GM23338 (cell line): ENCODE measurements around the gene ARRB1. TPM values are rescaled to one million over a fixed set of nuclear protein-coding genes. Genes with fewer than 3 reads are reported as not detected.

ENCODE experiments used
- ATAC-seq: fragments of 200-7000 bp; cut with Tn5 transposase; 3 replicates; pipeline ENCODE4 v1.9.1; 2020
- DNase-seq: peaks from one replicate; pipeline ENCODE4 v3.0.0-alpha.2; 2015; ENCODE audit warnings: low spot score
- H2AFZ ChIP-seq: fragments of 200-600 bp; sonication (generic); 2 replicates; pipeline ENCODE4 v1.8.0; 2016; ENCODE audit warnings: antibody characterized with exemption, mild to moderate bottlenecking, moderate library complexity
- H3F3A ChIP-seq: fragments of 200-600 bp; sonication (generic); replicated peaks from 2 replicates; pipeline ENCODE4 v1.8.0; 2017; ENCODE audit warnings: antibody characterized with exemption, mixed run types, low read depth
- H3K27ac ChIP-seq: fragments of 200-600 bp; sonication (generic); 2 replicates; pipeline ENCODE4 v1.6.1; 2016; ENCODE audit warnings: low read depth
- H3K27me3 ChIP-seq: fragments of 200-600 bp; sonication (generic); 2 replicates; pipeline ENCODE4 v1.8.0; 2016; ENCODE audit warnings: mild to moderate bottlenecking, mixed run types, moderate library complexity; ENCODE audit not compliant: insufficient read depth
- H3K36me3 ChIP-seq: fragments of 200-600 bp; sonication (generic); 2 replicates; pipeline ENCODE4 v1.8.0; 2016; ENCODE audit warnings: mild to moderate bottlenecking; ENCODE audit not compliant: insufficient read depth
- H3K4me1 ChIP-seq: fragments of 200-600 bp; sonication (generic); 2 replicates; pipeline ENCODE4 v1.8.0; 2016; ENCODE audit warnings: mild to moderate bottlenecking, moderate library complexity; ENCODE audit not compliant: insufficient read depth
- H3K4me2 ChIP-seq: fragments of 200-600 bp; sonication (generic); 2 replicates; pipeline ENCODE4 v1.7.1; 2017; ENCODE audit warnings: mixed run types
- H3K4me3 ChIP-seq: fragments of 200-600 bp; sonication (generic); 2 replicates; pipeline ENCODE4 v1.6.1; 2016; ENCODE audit warnings: mixed run types
- H3K79me2 ChIP-seq: fragments of 200-600 bp; sonication (generic); replicated peaks from 2 replicates; pipeline ENCODE4 v1.8.0; 2017; ENCODE audit warnings: mild to moderate bottlenecking; ENCODE audit not compliant: insufficient read depth
- H3K9me2 ChIP-seq: fragments of 200-600 bp; sonication (generic); 2 replicates; pipeline ENCODE4 v1.8.0; 2017; ENCODE audit not compliant: insufficient read depth
- H4K20me1 ChIP-seq: fragments of 200-600 bp; sonication (generic); replicated peaks from 2 replicates; pipeline ENCODE4 v1.8.0; 2017; ENCODE audit warnings: mild to moderate bottlenecking; ENCODE audit not compliant: insufficient read depth
- H3K27ac Mint-ChIP-seq: 2 replicates; pipeline ENCODE4 v1.8.0; 2020; ENCODE audit warnings: inconsistent platforms, mild to moderate bottlenecking, moderate library complexity, mixed read lengths
- H3K27me3 Mint-ChIP-seq: 3 replicates; pipeline ENCODE4 v1.8.0; 2022; ENCODE audit warnings: low read depth, mild to moderate bottlenecking, moderate library complexity, mixed read lengths, inconsistent platforms; ENCODE audit not compliant: insufficient read depth, poor library complexity
- H3K36me3 Mint-ChIP-seq: 3 replicates; pipeline ENCODE4 v1.8.0; 2021; ENCODE audit warnings: low read depth, mild to moderate bottlenecking, inconsistent platforms, moderate library complexity, mixed read lengths
- H3K4me1 Mint-ChIP-seq: 3 replicates; pipeline ENCODE4 v1.8.0; 2020; ENCODE audit warnings: mild to moderate bottlenecking, inconsistent platforms, mixed read lengths
- H3K4me3 Mint-ChIP-seq: 3 replicates; pipeline ENCODE4 v1.8.0; 2021; ENCODE audit warnings: moderate library complexity, mild to moderate bottlenecking, inconsistent platforms, mixed read lengths
- H3K9me3 Mint-ChIP-seq: 3 replicates; pipeline ENCODE4 v1.8.0; 2020; ENCODE audit warnings: moderate library complexity, mild to moderate bottlenecking, inconsistent platforms, mixed read lengths
- CREB1 ChIP-seq: fragments of 250-450 bp; sonication (Bioruptor Pico); IDR thresholded peaks from 2 replicates; pipeline ENCODE4 v1.5.0; 2020; ENCODE audit warnings: low read depth, mild to moderate bottlenecking, moderate library complexity
- EZH2 ChIP-seq: fragments of 200-600 bp; sonication (generic); IDR thresholded peaks from one replicate; pipeline ENCODE4 v1.8.0; 2017; ENCODE audit warnings: antibody characterized with exemption, mild to moderate bottlenecking, low read depth; ENCODE audit not compliant: unreplicated experiment
- EZH2phosphoT487 ChIP-seq: fragments of 200-600 bp; sonication (generic); IDR thresholded peaks from one replicate; pipeline ENCODE4 v1.8.1; 2018; ENCODE audit warnings: antibody characterized with exemption; ENCODE audit not compliant: unreplicated experiment
- JUNB ChIP-seq: IDR thresholded peaks from one replicate; pipeline ENCODE4 v1.6.1; 2016; ENCODE audit warnings: antibody characterized with exemption; ENCODE audit not compliant: unreplicated experiment
- NANOG ChIP-seq: IDR thresholded peaks from 2 replicates; pipeline ENCODE4 v1.6.1; 2016; ENCODE audit warnings: antibody characterized with exemption, borderline replicate concordance
- POLR2AphosphoS5 ChIP-seq: IDR thresholded peaks from 2 replicates; pipeline ENCODE4 v1.6.1; 2016; ENCODE audit warnings: antibody characterized with exemption, low read depth
- STAT1 ChIP-seq: IDR thresholded peaks from one replicate; pipeline ENCODE4 v1.6.1; 2016; ENCODE audit warnings: antibody characterized with exemption; ENCODE audit not compliant: unreplicated experiment
- ZNF114 ChIP-seq: fragments of 250-450 bp; sonication (Bioruptor Pico); IDR thresholded peaks from 2 replicates; pipeline ENCODE4 v1.5.0; 2020; ENCODE audit warnings: mild to moderate bottlenecking, moderate library complexity
- ZNF331 ChIP-seq: fragments of 250-450 bp; sonication (Bioruptor Pico); IDR thresholded peaks from 2 replicates; pipeline ENCODE4 v1.5.0; 2020; ENCODE audit warnings: low read depth, mild to moderate bottlenecking, moderate library complexity
- polyA plus RNA-seq: library from polyadenylated mRNA; unstranded; fragments of >200 nt; fragmentation: Nextera tagmentation; extraction: Ambion mirVana; gene quantifications from 2 replicates; pipeline ENCODE4 v1.2.1, GENCODE V29; 2016
- total RNA-seq: library from RNA; depleted of rRNA; stranded (reverse); fragments of >200 nt; shearing (Covaris generic); gene quantifications from 2 replicates; pipeline ENCODE4 v1.2.3, GENCODE V29; 2014
- TF ChIP-seq, protein P1 (sequence below): fragments of 250-450 bp; sonication (Bioruptor Pico); IDR thresholded peaks from 2 replicates; pipeline ENCODE4 v1.5.0; 2020; ENCODE audit warnings: mild to moderate bottlenecking, moderate library complexity
- TF ChIP-seq, protein P2 (sequence below): IDR thresholded peaks from 2 replicates; pipeline ENCODE4 v1.6.1; 2016; ENCODE audit warnings: antibody characterized with exemption
- TF ChIP-seq, protein P3 (sequence below), 2 experiments: fragments of 200-600 bp in 1 of 2; sonication (generic) in 1 of 2; conservative IDR thresholded peaks; 2 replicates each; pipeline versions ENCODE4 v1.5.1 to v1.6.1; 2016 to 2017; ENCODE audit warnings: antibody characterized with exemption in 2 of 2, low read depth in 2 of 2, mild to moderate bottlenecking in 2 of 2, moderate library complexity in 1 of 2
- TF ChIP-seq, protein P4 (sequence below): IDR thresholded peaks from one replicate; pipeline ENCODE4 v1.6.1; 2018; ENCODE audit warnings: antibody characterized with exemption; ENCODE audit not compliant: unreplicated experiment

Gene ARRB1
- total and polyA plus RNA-seq, 2 experiments from 2014 or later = 6.3 to 11.1 TPM

DNA sequence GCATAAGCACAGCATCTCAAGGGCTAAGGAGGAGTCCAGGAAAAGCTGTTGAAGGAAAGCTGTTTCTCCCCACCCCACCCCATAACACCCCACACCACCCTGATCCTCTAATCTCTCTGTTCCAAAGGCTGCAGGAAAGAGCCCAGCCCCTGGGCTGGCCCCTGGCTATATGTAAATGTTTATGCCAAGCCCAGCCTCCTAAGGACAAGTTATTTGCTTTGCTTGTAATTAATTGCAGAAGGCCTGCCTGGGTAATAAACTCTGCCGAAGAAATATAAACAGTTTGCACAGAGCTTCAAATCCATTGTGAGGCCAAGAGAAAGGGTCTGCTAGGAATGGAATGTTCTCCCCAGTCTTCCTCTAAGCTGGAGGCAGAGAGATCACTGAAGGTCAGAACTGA is 21.2 kb downstream of the ARRB1 start:
- Histone ChIP-seq H2AFZ (no peak overlapping the region), H3K4me3 (no peak overlapping the region), H3K4me1 (peaks cover 48% of the 10 kb centered on the region), H3K27ac (peak overlapping the region; percentile 99), H3K27me3 (no peaks in the 10 kb centered on the region), H3K36me3 (no peaks in the 10 kb centered on the region), H3F3A (no peaks in the 10 kb centered on the region), H3K4me2 (peak overlapping the region; percentile 48; the same call in 1 of the 2 replicates), H3K9me2 (no peaks in the 10 kb centered on the region), H3K79me2 (no peaks in the 10 kb centered on the region), H4K20me1 (no peaks in the 10 kb centered on the region)
- peaks cover 81% of the 10 kb centered on the region for H3K4me1 Mint-ChIP-seq
- peak overlapping the region; percentile 31 for H3K4me3 Mint-ChIP-seq
- DNase-seq = no peak
- TF ChIP-seq NANOG (no peak), CREB1 (CRISPR knock-in tag) (no peak), ZNF331 (CRISPR knock-in tag) (no peak), JUNB (no peak), EZH2 (no peak), EZH2phosphoT487 (no peak), STAT1 (no peak), ZNF114 (CRISPR knock-in tag) (no peak), POLR2AphosphoS5 (no peak)
- TF ChIP-seq, protein P1, sequence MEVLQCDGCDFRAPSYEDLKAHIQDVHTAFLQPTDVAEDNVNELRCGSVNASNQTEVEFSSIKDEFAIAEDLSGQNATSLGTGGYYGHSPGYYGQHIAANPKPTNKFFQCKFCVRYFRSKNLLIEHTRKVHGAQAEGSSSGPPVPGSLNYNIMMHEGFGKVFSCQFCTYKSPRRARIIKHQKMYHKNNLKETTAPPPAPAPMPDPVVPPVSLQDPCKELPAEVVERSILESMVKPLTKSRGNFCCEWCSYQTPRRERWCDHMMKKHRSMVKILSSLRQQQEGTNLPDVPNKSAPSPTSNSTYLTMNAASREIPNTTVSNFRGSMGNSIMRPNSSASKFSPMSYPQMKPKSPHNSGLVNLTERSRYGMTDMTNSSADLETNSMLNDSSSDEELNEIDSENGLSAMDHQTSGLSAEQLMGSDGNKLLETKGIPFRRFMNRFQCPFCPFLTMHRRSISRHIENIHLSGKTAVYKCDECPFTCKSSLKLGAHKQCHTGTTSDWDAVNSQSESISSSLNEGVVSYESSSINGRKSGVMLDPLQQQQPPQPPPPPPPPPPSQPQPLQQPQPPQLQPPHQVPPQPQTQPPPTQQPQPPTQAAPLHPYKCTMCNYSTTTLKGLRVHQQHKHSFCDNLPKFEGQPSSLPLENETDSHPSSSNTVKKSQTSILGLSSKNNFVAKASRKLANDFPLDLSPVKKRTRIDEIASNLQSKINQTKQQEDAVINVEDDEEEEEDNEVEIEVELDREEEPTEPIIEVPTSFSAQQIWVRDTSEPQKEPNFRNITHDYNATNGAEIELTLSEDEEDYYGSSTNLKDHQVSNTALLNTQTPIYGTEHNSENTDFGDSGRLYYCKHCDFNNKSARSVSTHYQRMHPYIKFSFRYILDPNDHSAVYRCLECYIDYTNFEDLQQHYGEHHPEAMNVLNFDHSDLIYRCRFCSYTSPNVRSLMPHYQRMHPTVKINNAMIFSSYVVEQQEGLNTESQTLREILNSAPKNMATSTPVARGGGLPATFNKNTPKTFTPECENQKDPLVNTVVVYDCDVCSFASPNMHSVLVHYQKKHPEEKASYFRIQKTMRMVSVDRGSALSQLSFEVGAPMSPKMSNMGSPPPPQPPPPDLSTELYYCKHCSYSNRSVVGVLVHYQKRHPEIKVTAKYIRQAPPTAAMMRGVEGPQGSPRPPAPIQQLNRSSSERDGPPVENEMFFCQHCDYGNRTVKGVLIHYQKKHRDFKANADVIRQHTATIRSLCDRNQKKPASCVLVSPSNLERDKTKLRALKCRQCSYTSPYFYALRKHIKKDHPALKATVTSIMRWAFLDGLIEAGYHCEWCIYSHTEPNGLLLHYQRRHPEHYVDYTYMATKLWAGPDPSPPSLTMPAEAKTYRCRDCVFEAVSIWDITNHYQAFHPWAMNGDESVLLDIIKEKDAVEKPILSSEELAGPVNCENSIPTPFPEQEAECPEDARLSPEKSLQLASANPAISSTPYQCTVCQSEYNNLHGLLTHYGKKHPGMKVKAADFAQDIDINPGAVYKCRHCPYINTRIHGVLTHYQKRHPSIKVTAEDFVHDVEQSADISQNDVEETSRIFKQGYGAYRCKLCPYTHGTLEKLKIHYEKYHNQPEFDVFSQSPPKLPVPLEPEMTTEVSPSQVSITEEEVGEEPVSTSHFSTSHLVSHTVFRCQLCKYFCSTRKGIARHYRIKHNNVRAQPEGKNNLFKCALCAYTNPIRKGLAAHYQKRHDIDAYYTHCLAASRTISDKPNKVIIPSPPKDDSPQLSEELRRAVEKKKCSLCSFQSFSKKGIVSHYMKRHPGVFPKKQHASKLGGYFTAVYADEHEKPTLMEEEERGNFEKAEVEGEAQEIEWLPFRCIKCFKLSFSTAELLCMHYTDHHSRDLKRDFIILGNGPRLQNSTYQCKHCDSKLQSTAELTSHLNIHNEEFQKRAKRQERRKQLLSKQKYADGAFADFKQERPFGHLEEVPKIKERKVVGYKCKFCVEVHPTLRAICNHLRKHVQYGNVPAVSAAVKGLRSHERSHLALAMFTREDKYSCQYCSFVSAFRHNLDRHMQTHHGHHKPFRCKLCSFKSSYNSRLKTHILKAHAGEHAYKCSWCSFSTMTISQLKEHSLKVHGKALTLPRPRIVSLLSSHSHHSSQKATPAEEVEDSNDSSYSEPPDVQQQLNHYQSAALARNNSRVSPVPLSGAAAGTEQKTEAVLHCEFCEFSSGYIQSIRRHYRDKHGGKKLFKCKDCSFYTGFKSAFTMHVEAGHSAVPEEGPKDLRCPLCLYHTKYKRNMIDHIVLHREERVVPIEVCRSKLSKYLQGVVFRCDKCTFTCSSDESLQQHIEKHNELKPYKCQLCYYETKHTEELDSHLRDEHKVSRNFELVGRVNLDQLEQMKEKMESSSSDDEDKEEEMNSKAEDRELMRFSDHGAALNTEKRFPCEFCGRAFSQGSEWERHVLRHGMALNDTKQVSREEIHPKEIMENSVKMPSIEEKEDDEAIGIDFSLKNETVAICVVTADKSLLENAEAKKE (CRISPR knock-in tag) = no peak
- TF ChIP-seq, protein P2, sequence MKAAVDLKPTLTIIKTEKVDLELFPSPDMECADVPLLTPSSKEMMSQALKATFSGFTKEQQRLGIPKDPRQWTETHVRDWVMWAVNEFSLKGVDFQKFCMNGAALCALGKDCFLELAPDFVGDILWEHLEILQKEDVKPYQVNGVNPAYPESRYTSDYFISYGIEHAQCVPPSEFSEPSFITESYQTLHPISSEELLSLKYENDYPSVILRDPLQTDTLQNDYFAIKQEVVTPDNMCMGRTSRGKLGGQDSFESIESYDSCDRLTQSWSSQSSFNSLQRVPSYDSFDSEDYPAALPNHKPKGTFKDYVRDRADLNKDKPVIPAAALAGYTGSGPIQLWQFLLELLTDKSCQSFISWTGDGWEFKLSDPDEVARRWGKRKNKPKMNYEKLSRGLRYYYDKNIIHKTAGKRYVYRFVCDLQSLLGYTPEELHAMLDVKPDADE = no peak
- TF ChIP-seq, protein P3, sequence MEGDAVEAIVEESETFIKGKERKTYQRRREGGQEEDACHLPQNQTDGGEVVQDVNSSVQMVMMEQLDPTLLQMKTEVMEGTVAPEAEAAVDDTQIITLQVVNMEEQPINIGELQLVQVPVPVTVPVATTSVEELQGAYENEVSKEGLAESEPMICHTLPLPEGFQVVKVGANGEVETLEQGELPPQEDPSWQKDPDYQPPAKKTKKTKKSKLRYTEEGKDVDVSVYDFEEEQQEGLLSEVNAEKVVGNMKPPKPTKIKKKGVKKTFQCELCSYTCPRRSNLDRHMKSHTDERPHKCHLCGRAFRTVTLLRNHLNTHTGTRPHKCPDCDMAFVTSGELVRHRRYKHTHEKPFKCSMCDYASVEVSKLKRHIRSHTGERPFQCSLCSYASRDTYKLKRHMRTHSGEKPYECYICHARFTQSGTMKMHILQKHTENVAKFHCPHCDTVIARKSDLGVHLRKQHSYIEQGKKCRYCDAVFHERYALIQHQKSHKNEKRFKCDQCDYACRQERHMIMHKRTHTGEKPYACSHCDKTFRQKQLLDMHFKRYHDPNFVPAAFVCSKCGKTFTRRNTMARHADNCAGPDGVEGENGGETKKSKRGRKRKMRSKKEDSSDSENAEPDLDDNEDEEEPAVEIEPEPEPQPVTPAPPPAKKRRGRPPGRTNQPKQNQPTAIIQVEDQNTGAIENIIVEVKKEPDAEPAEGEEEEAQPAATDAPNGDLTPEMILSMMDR (conservative IDR thresholded peaks at IDR 0.05; ENCODE audit: low read depth in 2 of 2) = no peak
- TF ChIP-seq, protein P4, sequence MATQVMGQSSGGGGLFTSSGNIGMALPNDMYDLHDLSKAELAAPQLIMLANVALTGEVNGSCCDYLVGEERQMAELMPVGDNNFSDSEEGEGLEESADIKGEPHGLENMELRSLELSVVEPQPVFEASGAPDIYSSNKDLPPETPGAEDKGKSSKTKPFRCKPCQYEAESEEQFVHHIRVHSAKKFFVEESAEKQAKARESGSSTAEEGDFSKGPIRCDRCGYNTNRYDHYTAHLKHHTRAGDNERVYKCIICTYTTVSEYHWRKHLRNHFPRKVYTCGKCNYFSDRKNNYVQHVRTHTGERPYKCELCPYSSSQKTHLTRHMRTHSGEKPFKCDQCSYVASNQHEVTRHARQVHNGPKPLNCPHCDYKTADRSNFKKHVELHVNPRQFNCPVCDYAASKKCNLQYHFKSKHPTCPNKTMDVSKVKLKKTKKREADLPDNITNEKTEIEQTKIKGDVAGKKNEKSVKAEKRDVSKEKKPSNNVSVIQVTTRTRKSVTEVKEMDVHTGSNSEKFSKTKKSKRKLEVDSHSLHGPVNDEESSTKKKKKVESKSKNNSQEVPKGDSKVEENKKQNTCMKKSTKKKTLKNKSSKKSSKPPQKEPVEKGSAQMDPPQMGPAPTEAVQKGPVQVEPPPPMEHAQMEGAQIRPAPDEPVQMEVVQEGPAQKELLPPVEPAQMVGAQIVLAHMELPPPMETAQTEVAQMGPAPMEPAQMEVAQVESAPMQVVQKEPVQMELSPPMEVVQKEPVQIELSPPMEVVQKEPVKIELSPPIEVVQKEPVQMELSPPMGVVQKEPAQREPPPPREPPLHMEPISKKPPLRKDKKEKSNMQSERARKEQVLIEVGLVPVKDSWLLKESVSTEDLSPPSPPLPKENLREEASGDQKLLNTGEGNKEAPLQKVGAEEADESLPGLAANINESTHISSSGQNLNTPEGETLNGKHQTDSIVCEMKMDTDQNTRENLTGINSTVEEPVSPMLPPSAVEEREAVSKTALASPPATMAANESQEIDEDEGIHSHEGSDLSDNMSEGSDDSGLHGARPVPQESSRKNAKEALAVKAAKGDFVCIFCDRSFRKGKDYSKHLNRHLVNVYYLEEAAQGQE = no peak
- H3K27me3 Mint-ChIP-seq = peaks cover 30% of the 10 kb centered on the region
- no peaks in the 10 kb centered on the region for H3K9me3 Mint-ChIP-seq
- ATAC-seq = peak; percentile 6; the same call in 2 of the 3 replicates
- H3K36me3 Mint-ChIP-seq = peaks cover 26% of the 10 kb centered on the region
- peak overlapping the region; percentile 100 for H3K27ac Mint-ChIP-seq
